ENCODE measurements around the gene SPSB3. TPM values are rescaled to one million over a fixed set of nuclear protein-coding genes. Genes with fewer than 3 reads are reported as not detected.

The SPSB3 gene
- total and polyA plus RNA-seq, 9 of the 15 experiments (the other 6 are each of a cell fraction or from before 2014, with no cell fraction given) = 0.39 to 37.4 (median 7.1) TPM

GRCh38 chr16:1812732-1813163, 30.4 kb upstream of the SPSB3 start:
- Histone ChIP-seq H3K4me3 (no peak overlapping the region), H3K4me2 (ENCODE audit: insufficient read depth, low read length) (peak overlapping the region; percentile 2; the same call in 1 of the 2 replicates), H3K27ac (ENCODE audit: extremely low read depth, low read depth, low read length) (no peak overlapping the region), H3K9me3 (replicated peaks; ENCODE audit: control insufficient read depth, insufficient read depth, low read depth, low read length) (no peaks in the 10 kb centered on the region), H3K79me2 (ENCODE audit: control insufficient read depth, insufficient read depth, low read length) (no peaks in the 10 kb centered on the region), H4K20me1 (replicated peaks; ENCODE audit: control insufficient read depth, insufficient read depth, low read length) (no peaks in the 10 kb centered on the region; the same call in 1 of the 2 replicates), H3K9me1 (ENCODE audit: control insufficient read depth, insufficient read depth, low read length) (no peaks in the 10 kb centered on the region), H3K27me3 (ENCODE audit: control insufficient read depth in 2 of 2, insufficient read depth in 2 of 2, low read length in 2 of 2) (no peaks in the 10 kb centered on the region), H3K4me1 (replicated peaks in 1 of 2; ENCODE audit: control insufficient read depth in 2 of 2, insufficient read depth in 2 of 2, low read length in 2 of 2) (peaks cover 0 to 35% of the 10 kb centered on the region in 2 experiments; a peak in 3 of 5 replicates), H3K9ac (ENCODE audit: insufficient read depth in 1 of 2, low read depth in 2 of 2, low read length in 2 of 2) (peak overlapping the region in 1 of 2 experiments; percentile 3; a peak in 1 of 4 replicates), H3K36me3 (ENCODE audit: control insufficient read depth, insufficient read depth, low read length) (peaks cover 7% of the 10 kb centered on the region; the same call in 1 of the 3 replicates), H2AFZ (ENCODE audit: low read depth, low read length) (peak overlapping the region; percentile 54)
- peak; percentile 92 for ATAC-seq
- WGBS (ENCODE audit: insufficient coverage, low coverage, missing lambda C conversion rate) = 20% methylated on average over 17 of the region's 17 CpGs
- FAIRE-seq = peak; percentile 93
- DNase-seq (ENCODE audit: extremely low read depth in 1 of 4, low spot score in 3 of 4) = peak; percentile 75 to 82 (median 80)
- ChIA-PET CTCF (ENCODE audit: low intra/inter-chr PET ratio) (interaction anchor here (0.5 to 1.7 kb wide), 7 partner anchors 39 to 706 kb away, joined by 3 to 27 read pairs (median 4); partner anchors contain the start of genes CASKIN1 and MSRB1), POLR2A (interaction anchor here (0.6 to 1.6 kb wide), 7 partner anchors 8 to 152 kb away, joined by 3 to 8 read pairs (median 3); partner anchors contain the start of genes NUBP2, RPS2 and SPSB3)
- intact Hi-C loops (cut with micrococcal nuclease) (no loop called here), in situ Hi-C loops (cut with MboI) (no loop called here)
- no TSS peak for BruUV-seq (replicated peaks)
- TF ChIP-seq HDAC1 (IDR thresholded peaks at IDR 0.05) (0 out of 4 replicates have a peak, but pooled peaks of 1 of the 2 experiments have one; percentile 19), EGR1 (conservative IDR thresholded peaks at IDR 0.05) (peak; percentile 91), ERF (CRISPR knock-in tag; IDR thresholded peaks at IDR 0.05) (no peak), ARID4B (CRISPR knock-in tag; IDR thresholded peaks at IDR 0.05) (peak; percentile 25; the same call in 1 of the 2 replicates), MXI1 (IDR thresholded peaks at IDR 0.05; ENCODE audit: low read depth, low read length) (peak; percentile 42; the same call in 1 of the 2 replicates), BHLHE40 (IDR thresholded peaks at IDR 0.05; ENCODE audit: low read length) (0 out of 2 replicates have a peak, but pooled peaks have one; percentile 30), E2F6 (IDR thresholded peaks at IDR 0.05; ENCODE audit: borderline replicate concordance in 1 of 2, extremely low read depth in 1 of 2, insufficient read depth in 1 of 2, insufficient read length in 1 of 2, low read depth in 1 of 2, low read length in 1 of 2, poor library complexity in 1 of 2, severe bottlenecking in 1 of 2) (peak; percentile 44 to 68), FOS (IDR thresholded peaks at IDR 0.05; ENCODE audit: extremely low read depth, insufficient read length) (no peak), JUND (IDR thresholded peaks at IDR 0.05; ENCODE audit: borderline replicate concordance, low read depth, low read length) (no peak), JUND (tag; IDR thresholded peaks at IDR 0.05; ENCODE audit: borderline replicate concordance, low read depth, low read length) (no peak; the same call in 2 of the 3 replicates), ASH1L (IDR thresholded peaks at IDR 0.05; ENCODE audit: borderline replicate concordance, low read depth, partially characterized antibody) (no peak), SMC3 (conservative IDR thresholded peaks at IDR 0.05; ENCODE audit: insufficient read depth, low read depth, low read length) (peak; percentile 78), SUPT5H (IDR thresholded peaks at IDR 0.05) (no peak), CTBP1 (IDR thresholded peaks at IDR 0.05; ENCODE audit: borderline replicate concordance) (peak; percentile 21; the same call in 1 of the 2 replicates)
- TF ChIP-seq, protein P1, sequence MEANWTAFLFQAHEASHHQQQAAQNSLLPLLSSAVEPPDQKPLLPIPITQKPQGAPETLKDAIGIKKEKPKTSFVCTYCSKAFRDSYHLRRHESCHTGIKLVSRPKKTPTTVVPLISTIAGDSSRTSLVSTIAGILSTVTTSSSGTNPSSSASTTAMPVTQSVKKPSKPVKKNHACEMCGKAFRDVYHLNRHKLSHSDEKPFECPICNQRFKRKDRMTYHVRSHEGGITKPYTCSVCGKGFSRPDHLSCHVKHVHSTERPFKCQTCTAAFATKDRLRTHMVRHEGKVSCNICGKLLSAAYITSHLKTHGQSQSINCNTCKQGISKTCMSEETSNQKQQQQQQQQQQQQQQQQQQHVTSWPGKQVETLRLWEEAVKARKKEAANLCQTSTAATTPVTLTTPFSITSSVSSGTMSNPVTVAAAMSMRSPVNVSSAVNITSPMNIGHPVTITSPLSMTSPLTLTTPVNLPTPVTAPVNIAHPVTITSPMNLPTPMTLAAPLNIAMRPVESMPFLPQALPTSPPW (CRISPR knock-in tag; IDR thresholded peaks at IDR 0.05) = 0 out of 2 replicates have a peak, but pooled peaks have one; percentile 16

All from K562 (cell line).